Ramos (cell line): Measurements from ENCODE around the gene ATG7.
"Not testable (repeated sequence)": the region's sequence is repeated elsewhere in the genome, so short reads cannot be mapped to it uniquely, and the experiment has no call there.

Source experiments
- in situ Hi-C: fragments of 300-500 bp; cut with MboI; formaldehyde crosslinking; loops from one replicate; pipeline ENCODE4 v1.14.3; 2022; ENCODE audit warnings: low sequenced_read_pairs; ENCODE audit not compliant: unreplicated experiment

The ATG7 gene

DNA sequence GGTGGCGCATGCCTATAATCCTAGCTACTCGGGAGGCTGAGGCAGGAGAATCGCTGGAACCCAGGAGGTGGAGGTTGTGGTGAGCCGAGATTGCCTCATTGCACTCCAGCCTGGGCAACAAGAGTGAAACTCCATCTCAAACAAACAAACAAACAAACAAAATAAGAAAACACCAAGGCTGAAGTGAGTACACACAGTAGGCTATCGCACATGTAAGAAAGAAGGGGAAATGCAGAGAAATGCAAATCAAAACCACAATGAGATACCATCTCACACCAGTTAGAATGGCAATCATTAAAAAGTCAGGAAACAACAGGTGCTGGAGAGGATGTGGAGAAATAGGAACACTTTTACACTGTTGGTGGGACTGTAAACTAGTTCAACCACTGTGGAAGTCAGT lies 322.8 kb downstream of the ATG7 start:
- in situ Hi-C loops, result not testable (repeated sequence)

DNA sequence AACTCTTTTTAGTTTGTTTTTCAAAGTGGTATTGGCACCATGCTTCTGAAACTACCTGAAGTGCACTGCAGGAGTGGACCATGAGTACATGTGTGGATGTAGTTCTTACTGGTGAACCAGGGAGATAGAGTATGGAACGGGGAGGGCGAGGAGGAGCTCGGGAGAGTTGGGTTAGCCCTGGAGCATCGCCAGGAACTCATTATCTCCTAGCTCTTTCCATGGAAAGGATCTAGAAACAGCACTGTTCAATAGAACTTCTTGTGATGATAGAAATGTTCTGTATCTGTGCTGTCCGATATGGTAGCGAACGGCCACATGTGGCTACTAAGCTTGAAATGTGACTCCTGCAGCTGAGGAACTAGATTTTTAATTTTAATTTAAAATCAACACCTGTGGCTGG lies 324.2 kb downstream of the ATG7 start:
- in situ Hi-C loops, result no loop called here

DNA sequence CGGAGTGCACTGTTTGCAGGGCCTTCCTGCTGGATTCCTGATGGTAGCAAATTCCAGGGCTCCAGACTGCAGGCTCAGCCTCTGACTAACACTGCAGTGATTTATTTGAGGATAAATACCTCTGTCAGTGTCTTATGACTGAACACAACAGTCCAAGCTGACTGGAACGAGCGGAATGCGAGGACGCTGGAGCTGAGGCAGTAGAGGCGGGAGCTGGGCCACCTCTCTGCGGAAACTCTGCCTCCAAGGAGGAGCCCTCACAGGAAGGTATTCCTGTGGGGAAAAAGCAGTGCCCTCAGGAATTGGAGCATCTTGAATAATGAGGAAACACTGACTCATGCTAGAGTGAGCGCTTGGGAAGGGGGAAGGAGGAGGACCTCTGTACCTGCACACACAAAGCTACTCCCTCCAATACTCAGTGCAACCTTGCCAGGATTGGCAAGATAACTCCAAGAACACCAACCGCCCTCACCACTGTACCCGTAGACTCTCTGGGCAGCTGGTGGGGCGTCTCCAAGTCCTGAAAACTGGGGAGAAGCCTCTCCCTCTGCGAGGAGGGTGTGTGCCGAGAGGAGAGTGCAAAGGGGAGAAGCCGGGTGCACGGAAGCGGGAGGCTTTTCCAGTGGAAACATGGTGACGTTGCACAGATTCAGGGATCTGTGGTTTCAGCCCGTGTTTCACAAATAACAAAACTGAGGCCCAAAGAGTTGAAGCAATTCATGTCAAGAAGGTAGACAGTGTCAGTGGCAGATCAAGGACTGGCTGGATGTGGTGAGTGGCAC lies 328.5 kb downstream of the ATG7 start:
- in situ Hi-C loops, result no loop called here

DNA sequence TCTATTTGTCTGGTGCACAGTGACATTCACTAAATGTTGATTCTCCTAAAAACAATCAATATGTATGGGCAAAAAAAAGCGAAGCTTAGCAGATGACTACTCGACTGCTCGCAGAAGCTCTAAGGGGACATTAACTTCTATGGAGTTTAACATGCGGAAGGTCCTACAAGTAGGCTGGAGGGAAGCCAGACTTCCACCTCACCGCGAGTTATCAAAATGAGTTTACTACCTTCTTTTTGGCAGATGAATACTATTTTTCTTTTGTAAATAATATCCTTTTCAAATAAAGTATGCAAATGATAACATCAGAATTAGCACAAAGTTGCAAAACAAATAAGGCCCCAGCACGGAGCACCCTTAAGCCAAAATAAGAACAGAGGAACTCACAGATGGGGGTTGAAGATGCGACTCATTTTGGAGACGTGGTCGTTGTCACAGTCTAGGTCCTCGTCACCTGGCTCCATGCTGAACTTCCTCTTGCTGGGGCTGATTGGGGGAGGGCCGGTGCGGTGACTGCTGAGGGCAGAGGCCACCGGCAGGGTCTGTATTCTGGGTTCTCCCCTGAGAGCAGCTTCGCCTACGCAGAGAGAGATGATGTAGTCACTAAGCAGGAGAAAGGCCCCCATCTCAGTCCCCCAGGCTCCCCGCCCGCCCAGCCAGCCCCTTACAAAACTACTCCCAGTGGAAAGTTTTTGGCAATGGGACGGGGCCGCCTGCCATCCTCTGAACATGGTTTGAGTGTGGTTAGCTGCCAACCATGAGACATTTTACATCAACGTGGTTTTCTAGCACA lies 329.4 kb downstream of the ATG7 start:
- in situ Hi-C loops, result no loop called here

DNA sequence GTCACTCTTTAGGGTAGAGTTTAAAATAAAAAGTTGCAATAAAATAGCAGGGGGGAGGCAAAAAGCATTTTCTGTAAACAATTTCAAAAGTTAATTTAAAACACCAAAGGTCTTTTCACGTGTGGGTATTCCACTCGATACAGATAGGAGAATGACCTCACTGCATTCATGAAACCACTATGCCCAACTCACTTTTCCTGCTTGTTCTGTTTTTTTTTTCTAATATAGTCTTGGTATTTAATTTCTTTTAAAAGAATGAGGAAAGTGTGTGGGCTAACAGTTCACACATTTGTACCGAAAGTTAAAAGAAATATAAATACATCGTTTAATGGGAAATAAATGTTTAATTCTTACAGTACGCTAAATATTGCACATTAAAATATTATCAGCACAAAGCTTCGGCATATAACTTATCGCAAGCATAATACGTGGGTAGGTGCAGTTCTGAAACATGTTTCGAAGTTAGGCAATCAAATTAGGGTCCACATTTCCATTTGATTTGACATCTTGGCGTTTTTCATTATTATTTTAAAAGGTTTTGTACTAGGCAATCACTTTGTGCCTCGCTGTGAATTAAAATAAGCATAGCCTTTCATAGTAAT lies 330.1 kb downstream of the ATG7 start:
- in situ Hi-C loops, result no loop called here

DNA sequence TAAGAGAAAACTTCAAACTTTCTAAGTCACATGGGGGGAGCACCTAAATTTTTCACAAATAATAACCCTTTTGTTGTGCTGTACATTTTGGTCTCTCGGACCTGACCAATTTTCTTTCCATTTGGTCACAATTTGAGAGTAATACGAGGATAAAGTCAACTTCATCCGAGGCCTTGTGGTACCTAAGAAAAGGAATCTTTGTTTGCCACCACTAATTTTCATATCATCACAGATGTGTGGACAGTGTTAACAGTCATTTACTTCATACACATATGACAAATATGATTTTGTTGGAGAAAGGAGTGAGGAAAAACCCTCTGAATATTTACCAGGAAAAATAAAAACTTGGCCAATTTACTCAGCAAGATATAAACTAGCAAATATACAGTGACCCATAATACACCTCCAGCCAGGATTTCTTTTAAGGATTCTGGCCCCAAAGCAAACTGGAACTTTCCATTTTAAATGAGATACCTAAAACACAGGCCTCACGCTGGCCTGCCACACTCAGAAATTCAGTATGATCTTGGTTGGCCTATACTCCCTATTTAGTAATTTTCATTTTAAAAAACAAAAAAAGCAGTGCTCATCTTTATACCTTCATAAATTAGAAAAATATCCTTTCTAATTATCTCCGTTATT lies 330.8 kb downstream of the ATG7 start:
- in situ Hi-C loops, result no loop called here

DNA sequence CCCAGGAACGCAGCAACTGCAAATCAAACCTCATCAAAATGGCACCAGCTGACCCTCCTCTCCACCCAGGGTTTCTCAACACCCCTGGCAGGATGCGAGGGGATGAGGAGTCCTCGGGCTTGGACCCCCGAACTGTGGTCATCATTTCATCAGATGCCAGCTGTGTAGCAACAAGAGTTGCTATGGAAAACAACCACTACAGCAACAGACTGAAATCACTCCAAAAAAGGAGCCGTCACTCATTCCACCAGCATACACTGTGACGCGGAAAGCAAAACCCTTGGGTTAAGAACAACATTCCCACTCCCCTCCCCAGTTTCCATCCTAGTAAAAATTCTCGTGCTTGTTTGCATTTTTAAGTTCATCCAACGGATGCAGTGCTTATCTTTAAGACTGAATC lies 331.4 kb downstream of the ATG7 start:
- in situ Hi-C loops, result no loop called here

DNA sequence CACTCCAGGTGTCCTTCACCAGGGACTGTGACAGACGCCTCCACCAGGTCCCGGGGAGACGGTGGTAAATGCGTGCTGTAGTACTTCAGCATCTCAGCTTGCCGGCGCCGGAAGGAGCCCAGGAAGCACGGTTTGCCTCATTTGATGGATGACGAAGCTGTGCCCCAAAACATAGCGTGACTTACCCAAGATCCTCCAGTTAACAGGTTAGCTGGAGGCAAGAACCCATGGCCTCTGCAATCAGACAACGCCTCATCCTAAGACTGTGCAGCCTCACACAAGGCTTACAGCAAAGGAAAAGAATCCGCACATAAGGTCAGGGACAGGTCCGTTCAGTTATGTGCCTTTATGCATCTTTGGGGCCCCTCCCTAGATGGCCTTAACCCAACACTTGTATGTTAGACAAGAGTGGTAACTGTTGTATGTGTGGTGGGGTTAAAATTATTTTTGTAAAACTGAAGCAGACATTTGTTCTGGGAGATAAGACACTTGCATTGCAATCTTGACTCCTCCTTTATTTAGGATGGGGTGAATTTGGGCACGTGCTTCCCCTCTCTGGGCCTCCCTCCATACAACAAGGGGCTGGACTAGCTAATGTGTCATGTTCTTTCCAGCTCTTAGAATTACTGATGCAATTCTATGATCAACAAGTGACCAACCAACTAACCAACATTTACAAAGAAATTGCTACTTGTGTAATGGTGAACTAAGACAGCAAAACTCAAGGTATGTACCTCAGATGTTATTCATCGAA lies 332.1 kb downstream of the ATG7 start:
- in situ Hi-C loops, result no loop called here

DNA sequence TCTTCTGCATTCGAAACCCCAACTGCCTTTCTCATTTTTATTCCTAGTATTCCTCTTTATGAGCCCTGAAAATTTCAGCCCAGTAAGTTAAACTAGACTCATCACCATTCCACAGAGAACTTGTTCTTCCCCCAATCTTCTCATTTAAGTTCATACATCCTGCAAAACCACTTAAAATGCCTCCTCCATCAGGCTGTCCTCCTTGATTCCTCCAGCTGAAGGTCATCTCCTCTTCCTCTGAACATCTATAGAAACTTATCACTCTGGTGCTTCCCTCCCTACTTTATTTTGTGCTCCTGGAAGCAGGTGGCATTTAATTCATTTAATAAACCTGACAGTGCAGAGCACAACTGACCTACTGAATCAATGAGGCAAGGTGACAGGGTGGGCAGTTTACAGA lies 333.2 kb downstream of the ATG7 start:
- in situ Hi-C loops, result no loop called here

DNA sequence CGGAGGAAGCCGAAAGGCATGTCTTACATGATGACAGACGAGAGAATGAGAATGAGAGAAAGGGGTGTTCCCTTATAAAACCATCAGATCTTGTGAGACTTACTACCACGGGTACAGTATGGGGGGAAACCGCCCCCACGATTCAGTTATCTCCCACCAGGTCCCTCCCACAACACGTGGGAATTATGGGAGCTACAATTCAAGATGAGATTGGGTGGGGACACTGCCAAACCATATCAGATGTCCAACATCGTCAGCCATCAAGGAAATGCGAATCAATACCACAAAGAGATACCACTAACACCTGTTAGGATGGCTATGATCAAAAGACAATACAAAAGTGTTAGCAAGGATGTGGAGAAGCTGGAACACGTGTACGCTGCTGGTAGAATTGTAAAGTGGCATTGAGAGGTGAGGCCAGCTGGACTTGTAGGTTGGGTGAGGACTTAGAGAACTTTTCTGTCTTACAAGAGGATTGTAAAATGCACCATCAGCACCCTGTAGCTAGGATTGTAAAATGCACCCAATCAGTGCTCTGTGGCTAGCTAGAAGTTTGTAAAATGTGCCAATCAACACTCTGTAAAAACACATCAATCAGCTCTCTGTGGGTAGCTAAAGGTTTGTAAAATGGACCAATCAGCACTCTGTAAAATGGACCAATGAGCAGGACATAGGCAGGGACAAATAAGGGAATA lies 334.0 kb downstream of the ATG7 start:
- in situ Hi-C loops, result no loop called here

DNA sequence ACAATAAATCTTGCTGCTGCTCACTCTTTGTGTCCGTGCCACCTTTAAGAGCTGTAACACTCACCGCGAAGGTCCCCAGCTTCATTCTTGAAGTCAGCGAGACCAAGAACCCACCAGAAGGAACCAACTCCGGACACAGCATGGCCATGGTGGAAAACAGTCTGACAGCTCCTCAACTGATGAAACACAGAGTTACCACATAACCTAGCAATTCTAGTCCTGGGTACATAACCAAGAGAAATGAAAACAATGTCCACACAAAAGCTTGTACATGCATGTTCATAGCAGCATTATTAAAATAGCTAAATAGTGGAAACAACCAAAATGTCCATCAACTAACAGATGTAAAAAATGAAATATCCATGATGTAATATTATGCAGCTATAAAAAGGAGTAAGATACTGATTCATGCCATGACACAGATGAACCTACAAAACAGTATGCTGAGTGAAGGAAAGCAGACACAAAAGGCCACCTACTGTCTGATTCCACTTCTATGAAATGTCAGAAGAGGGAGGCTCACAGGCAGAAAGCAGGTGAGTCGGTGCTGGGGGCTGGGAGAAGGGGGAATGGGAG lies 334.8 kb downstream of the ATG7 start:
- in situ Hi-C loops, result no loop called here
